HL-60 (cell line): ENCODE measurements around the gene TIMP2.
"Not testable (repeated sequence)": the region's sequence is repeated elsewhere in the genome, so short reads cannot be mapped to it uniquely, and the experiment has no call there.

ENCODE experiments used
- DNase-seq, 2 experiments: peaks; one replicate each; pipeline ENCODE4 v3.0.0-alpha.2; 2010 to 2020; ENCODE audit warnings: low read depth in 1 of 2, low spot score in 1 of 2
- H3K27ac ChIP-seq: fragments of 250-450 bp; sonication (Bioruptor Pico); replicated peaks from 2 replicates; pipeline ENCODE4 v1.5.1; 2020; ENCODE audit warnings: mild to moderate bottlenecking, moderate library complexity
- H3K27me3 ChIP-seq: fragments of 250-450 bp; sonication (Bioruptor Pico); 2 replicates; pipeline ENCODE4 v1.5.1; 2021; ENCODE audit warnings: mild to moderate bottlenecking, moderate library complexity; ENCODE audit not compliant: insufficient read depth, poor library complexity, severe bottlenecking
- H3K4me3 ChIP-seq: replicated peaks from 2 replicates; pipeline ENCODE4 v1.5.1; 2011; ENCODE audit warnings: mild to moderate bottlenecking, control low read depth, low read length; ENCODE audit not compliant: insufficient read depth
- GABPA ChIP-seq: IDR thresholded peaks from 2 replicates; pipeline ENCODE4 v1.6.1; 2012; ENCODE audit warnings: low read depth
- POLR2AphosphoS5 ChIP-seq: IDR thresholded peaks from 2 replicates; pipeline ENCODE4 v1.6.1; 2012; ENCODE audit warnings: low read depth
- SPI1 ChIP-seq: IDR thresholded peaks from 2 replicates; pipeline ENCODE4 v1.6.1; 2012; ENCODE audit warnings: low read depth, mild to moderate bottlenecking, borderline replicate concordance
- TF ChIP-seq, protein P1 (sequence below): IDR thresholded peaks from one replicate; pipeline ENCODE4 v1.5.1; 2011; ENCODE audit warnings: low read length, control low read depth, inconsistent platforms; ENCODE audit not compliant: insufficient read depth
- TF ChIP-seq, protein P2 (sequence below): IDR thresholded peaks from 2 replicates; pipeline ENCODE4 v1.6.1; 2012; ENCODE audit warnings: low read depth; ENCODE audit not compliant: insufficient replicate concordance

Gene TIMP2

DNA sequence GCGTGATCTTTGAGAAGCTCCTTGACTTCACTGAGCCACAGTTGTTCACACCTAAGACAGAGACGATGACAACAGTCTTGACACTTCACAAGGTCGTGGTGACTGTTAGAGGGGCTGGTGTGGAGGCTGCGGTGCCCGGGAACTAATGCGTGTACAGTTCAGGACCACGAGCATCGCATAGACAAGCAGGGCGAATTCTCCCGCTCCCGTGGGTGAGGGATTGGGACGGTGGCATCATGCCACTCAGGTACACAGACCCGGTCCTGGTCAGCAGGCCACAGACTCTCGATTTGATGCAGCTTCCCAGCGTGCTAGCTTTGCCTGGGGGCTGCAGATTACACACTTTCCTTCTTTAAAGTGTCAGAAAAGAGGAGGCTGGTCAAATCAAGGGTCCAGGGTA lies 46.9 kb downstream of the TIMP2 start:
- no peak for DNase-seq
- Histone ChIP-seq H3K4me3 (no peak overlapping the region), H3K27ac (no peak overlapping the region), H3K27me3 (no peaks in the 10 kb centered on the region)
- TF ChIP-seq GABPA (no peak), SPI1 (no peak), POLR2AphosphoS5 (no peak)
- TF ChIP-seq, protein P1, sequence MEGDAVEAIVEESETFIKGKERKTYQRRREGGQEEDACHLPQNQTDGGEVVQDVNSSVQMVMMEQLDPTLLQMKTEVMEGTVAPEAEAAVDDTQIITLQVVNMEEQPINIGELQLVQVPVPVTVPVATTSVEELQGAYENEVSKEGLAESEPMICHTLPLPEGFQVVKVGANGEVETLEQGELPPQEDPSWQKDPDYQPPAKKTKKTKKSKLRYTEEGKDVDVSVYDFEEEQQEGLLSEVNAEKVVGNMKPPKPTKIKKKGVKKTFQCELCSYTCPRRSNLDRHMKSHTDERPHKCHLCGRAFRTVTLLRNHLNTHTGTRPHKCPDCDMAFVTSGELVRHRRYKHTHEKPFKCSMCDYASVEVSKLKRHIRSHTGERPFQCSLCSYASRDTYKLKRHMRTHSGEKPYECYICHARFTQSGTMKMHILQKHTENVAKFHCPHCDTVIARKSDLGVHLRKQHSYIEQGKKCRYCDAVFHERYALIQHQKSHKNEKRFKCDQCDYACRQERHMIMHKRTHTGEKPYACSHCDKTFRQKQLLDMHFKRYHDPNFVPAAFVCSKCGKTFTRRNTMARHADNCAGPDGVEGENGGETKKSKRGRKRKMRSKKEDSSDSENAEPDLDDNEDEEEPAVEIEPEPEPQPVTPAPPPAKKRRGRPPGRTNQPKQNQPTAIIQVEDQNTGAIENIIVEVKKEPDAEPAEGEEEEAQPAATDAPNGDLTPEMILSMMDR: no peak
- TF ChIP-seq, protein P2, sequence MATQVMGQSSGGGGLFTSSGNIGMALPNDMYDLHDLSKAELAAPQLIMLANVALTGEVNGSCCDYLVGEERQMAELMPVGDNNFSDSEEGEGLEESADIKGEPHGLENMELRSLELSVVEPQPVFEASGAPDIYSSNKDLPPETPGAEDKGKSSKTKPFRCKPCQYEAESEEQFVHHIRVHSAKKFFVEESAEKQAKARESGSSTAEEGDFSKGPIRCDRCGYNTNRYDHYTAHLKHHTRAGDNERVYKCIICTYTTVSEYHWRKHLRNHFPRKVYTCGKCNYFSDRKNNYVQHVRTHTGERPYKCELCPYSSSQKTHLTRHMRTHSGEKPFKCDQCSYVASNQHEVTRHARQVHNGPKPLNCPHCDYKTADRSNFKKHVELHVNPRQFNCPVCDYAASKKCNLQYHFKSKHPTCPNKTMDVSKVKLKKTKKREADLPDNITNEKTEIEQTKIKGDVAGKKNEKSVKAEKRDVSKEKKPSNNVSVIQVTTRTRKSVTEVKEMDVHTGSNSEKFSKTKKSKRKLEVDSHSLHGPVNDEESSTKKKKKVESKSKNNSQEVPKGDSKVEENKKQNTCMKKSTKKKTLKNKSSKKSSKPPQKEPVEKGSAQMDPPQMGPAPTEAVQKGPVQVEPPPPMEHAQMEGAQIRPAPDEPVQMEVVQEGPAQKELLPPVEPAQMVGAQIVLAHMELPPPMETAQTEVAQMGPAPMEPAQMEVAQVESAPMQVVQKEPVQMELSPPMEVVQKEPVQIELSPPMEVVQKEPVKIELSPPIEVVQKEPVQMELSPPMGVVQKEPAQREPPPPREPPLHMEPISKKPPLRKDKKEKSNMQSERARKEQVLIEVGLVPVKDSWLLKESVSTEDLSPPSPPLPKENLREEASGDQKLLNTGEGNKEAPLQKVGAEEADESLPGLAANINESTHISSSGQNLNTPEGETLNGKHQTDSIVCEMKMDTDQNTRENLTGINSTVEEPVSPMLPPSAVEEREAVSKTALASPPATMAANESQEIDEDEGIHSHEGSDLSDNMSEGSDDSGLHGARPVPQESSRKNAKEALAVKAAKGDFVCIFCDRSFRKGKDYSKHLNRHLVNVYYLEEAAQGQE: no peak

DNA sequence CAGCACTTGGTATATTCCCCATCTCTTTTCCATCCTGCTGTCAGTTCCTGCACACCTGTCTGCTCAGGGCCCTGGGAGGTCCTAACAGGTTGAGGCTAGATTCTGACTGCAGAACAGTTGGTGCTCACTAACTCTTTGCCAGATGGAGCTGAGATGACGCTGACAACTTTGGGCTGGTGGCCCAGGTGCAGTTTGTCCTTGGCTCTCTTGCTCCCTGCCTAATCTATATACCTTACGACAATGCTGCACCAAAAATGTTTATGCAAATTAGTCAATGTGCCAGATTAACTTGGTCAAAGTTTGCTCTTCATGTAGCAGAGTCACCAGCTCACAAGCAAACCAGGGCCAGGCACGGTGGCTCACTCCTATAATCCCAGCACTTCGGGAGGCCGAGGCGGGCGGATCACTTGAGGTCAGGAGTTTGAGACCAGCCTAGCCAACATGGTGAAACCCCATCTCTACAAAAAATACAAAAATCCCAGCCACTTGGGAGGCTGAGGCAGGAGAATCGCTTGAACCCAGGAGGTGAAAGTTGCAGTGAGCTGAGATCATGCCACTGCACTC lies 48.2 kb downstream of the TIMP2 start:
- not testable (repeated sequence) for H3K27me3 ChIP-seq
- peak overlapping the region; percentile 3; the same call in 1 of the 2 replicates for H3K27ac ChIP-seq

DNA sequence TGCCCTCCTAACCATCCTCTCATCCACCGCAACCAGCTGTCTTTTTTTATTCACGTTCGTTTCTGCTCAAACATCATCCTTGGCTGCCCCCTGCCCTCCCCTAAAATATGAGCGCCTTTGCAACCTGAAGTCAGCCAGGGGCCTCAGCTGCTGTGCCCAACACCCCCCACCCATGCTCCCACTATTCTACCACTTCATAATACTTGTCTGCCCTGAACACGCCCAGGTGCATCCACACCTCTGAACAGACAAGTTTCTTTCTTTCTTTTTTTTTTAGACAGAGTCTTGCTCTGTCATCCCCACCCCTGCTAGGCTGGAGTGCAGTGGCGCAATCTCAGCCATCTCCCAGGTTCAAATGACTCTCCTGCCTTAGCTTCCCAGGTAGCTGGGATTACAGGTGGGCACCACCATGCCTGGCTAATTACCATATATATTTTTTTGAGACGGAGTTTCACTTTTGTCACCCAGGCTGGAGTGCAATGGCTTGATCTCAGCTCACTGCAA lies 49.0 kb downstream of the TIMP2 start:
- no peak overlapping the region for H3K4me3 ChIP-seq
- DNase-seq: no peak
- TF ChIP-seq SPI1: no peak
- TF ChIP-seq GABPA: no peak
- TF ChIP-seq, protein P1: no peak
- no peak for TF ChIP-seq POLR2AphosphoS5
- TF ChIP-seq, protein P2: no peak
- no peaks in the 10 kb centered on the region for H3K27me3 ChIP-seq
- peak overlapping the region; percentile 52 for H3K27ac ChIP-seq

More for the DNA sequence above, 48.2 kb downstream of the TIMP2 start:
- not testable (repeated sequence) for H3K4me3 ChIP-seq, DNase-seq

DNA sequence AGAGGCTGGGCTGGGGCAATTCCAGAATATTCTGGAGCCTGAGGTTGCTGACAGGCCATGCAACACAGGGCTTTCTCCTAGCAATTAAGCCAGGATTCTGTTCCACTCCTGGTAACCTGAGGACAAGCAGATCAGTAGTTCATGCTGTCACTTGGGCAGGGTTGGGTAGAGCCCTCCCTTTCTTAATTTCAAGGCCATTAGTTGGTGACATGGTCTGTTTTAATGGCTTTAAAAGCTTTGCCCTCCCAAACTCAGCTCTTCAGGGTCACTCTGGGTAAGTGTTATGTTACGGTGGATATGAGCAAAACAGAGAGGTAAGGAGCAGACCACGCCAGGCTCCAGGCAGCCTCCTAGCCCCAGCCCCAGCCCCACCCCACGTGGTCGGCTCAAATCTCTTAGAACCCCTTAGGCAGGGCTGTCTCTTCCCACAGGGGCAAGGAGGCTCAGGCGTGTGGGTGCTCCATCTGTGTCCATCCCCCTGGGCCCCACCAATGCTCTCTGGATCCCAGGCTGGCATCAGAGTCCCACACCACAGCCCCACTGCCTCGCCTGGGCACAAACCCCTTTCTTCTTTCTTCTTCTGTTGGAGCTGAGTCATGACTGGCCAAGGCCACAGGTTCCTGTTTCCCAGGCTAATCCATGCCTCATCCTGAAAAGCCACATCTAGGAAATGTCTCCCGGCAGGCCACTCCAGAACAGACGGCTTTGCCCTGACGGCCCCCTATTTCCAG lies 49.7 kb downstream of the TIMP2 start:
- no peaks in the 10 kb centered on the region for H3K27me3 ChIP-seq
- no peak overlapping the region for H3K4me3 ChIP-seq
- peak overlapping the region; percentile 52 for H3K27ac ChIP-seq
- TF ChIP-seq SPI1 (peak; percentile 7; the same call in 1 of the 2 replicates), POLR2AphosphoS5 (no peak)
- DNase-seq: peak in 1 of 2 experiments; percentile 53
